Measurements from ENCODE around the gene QKI. TPM values are rescaled to one million over a fixed set of nuclear protein-coding genes. Genes with fewer than 3 reads are reported as not detected.

The QKI gene
- total RNA-seq, 1 experiment from 2014 or later, result 134 TPM

DNA sequence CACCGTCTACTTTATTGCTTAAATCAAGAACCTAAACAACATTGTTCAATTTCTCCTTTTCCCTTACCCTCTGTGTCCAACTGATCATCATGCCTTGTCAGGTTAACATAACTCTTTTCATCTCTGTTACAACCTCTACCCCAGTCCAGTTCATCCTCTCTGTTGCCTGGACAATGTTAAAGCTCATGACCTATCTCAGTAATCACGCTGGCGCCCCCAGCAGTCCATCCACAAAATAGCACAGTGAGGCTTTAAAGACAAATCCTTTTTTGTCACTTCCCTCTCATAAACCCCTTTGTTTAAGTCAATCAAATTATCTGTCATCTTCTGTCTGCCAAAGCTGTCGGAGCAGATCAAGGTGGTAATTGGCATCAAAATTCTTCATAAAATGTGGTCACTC is 140.1 kb downstream of the QKI start:
- H3K36me3 ChIP-seq (ENCODE audit: control insufficient read depth, insufficient read depth, low read length), result no peaks in the 10 kb centered on the region
- H3K4me3 ChIP-seq (ENCODE audit: low read depth, low read length), result no peak overlapping the region
- peak; percentile 46 to 55 for DNase-seq
- TF ChIP-seq, protein P1, sequence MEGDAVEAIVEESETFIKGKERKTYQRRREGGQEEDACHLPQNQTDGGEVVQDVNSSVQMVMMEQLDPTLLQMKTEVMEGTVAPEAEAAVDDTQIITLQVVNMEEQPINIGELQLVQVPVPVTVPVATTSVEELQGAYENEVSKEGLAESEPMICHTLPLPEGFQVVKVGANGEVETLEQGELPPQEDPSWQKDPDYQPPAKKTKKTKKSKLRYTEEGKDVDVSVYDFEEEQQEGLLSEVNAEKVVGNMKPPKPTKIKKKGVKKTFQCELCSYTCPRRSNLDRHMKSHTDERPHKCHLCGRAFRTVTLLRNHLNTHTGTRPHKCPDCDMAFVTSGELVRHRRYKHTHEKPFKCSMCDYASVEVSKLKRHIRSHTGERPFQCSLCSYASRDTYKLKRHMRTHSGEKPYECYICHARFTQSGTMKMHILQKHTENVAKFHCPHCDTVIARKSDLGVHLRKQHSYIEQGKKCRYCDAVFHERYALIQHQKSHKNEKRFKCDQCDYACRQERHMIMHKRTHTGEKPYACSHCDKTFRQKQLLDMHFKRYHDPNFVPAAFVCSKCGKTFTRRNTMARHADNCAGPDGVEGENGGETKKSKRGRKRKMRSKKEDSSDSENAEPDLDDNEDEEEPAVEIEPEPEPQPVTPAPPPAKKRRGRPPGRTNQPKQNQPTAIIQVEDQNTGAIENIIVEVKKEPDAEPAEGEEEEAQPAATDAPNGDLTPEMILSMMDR (IDR thresholded peaks at IDR 0.05; ENCODE audit: insufficient read depth in 1 of 2, low read depth in 1 of 2, low read length in 1 of 2, severe bottlenecking in 1 of 2, unreplicated experiment in 1 of 2), result peak; percentile 38 to 49
- POLR2A ChIA-PET, result no interaction called here
- Mint-ChIP-seq H3K36me3 (ENCODE audit: insufficient read depth, unreplicated experiment) (peaks cover 26% of the 10 kb centered on the region), H3K9me3 (ENCODE audit: unreplicated experiment) (no peaks in the 10 kb centered on the region), H3K27me3 (ENCODE audit: insufficient read depth, unreplicated experiment) (no peaks in the 10 kb centered on the region), H3K4me1 (ENCODE audit: low read depth, unreplicated experiment) (no peaks in the 10 kb centered on the region), H3K27ac (ENCODE audit: unreplicated experiment) (no peak overlapping the region), H3K4me3 (ENCODE audit: unreplicated experiment) (no peak overlapping the region)
- CTCF ChIA-PET, result interaction anchor here (1.0 to 1.3 kb wide), 2 partner anchors 21 to 138 kb away, joined by 4 to 5 read pairs; no protein-coding TSS in a partner anchor
- H3K4me1 ChIP-seq, result no peaks in the 10 kb centered on the region
- intact Hi-C loops (cut with micrococcal nuclease; ENCODE audit: unreplicated experiment), result loop anchor here (1.0 kb wide), 2 partner anchors 138 to 373 kb away; no protein-coding TSS in a partner anchor
- no peaks in the 10 kb centered on the region for H3K27me3 ChIP-seq (replicated peaks; ENCODE audit: control insufficient read depth, insufficient read depth, low read length)
- BruUV-seq (replicated peaks), result no TSS peak
- H3K9me3 ChIP-seq, result no peaks in the 10 kb centered on the region

- no TSS peak for BruUV-seq (replicated peaks)
- H3K36me3 Mint-ChIP-seq (ENCODE audit: insufficient read depth, unreplicated experiment), result peaks cover 33% of the 10 kb centered on the region
- TF ChIP-seq, protein P1 (IDR thresholded peaks at IDR 0.05; ENCODE audit: insufficient read depth in 1 of 2, low read depth in 1 of 2, low read length in 1 of 2, severe bottlenecking in 1 of 2, unreplicated experiment in 1 of 2), result no peak
- ChIA-PET CTCF (no interaction called here), POLR2A (no interaction called here)
- no peak for DNase-seq
- Histone ChIP-seq H3K9me3 (no peaks in the 10 kb centered on the region), H3K4me3 (ENCODE audit: low read depth, low read length) (no peak overlapping the region), H3K4me1 (no peaks in the 10 kb centered on the region), H3K27me3 (replicated peaks; ENCODE audit: control insufficient read depth, insufficient read depth, low read length) (no peaks in the 10 kb centered on the region), H3K36me3 (ENCODE audit: control insufficient read depth, insufficient read depth, low read length) (no peaks in the 10 kb centered on the region)
- H3K27me3 Mint-ChIP-seq (ENCODE audit: insufficient read depth, unreplicated experiment), result no peaks in the 10 kb centered on the region
- H3K9me3 Mint-ChIP-seq (ENCODE audit: unreplicated experiment), result no peaks in the 10 kb centered on the region
- intact Hi-C loops (cut with micrococcal nuclease; ENCODE audit: unreplicated experiment), result no loop called here
- H3K4me3 Mint-ChIP-seq (ENCODE audit: unreplicated experiment), result no peak overlapping the region
- H3K27ac Mint-ChIP-seq (ENCODE audit: unreplicated experiment), result no peak overlapping the region
- no peaks in the 10 kb centered on the region for H3K4me1 Mint-ChIP-seq (ENCODE audit: low read depth, unreplicated experiment)
These were observed 145.1 kb downstream of the QKI start for GRCh38 chr6:163559661-163560060.

DNA sequence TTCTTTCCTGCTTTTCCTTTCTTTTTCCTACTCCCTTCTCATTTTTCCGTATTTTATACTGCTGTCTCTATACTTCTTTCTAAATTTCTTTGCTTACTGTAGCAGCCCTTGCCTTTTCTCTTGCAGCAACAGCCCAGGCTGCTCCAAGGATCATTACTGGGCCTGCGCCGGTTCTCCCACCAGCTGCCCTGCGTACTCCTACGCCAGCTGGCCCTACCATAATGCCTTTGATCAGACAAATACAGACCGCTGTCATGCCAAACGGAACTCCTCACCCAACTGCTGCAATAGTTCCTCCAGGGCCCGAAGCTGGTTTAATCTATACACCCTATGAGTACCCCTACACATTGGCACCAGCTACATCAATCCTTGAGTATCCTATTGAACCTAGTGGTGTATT is 148.8 kb downstream of the QKI start:
- no peak overlapping the region for H3K4me3 Mint-ChIP-seq (ENCODE audit: unreplicated experiment)
- no peaks in the 10 kb centered on the region for H3K4me1 Mint-ChIP-seq (ENCODE audit: low read depth, unreplicated experiment)
- Histone ChIP-seq H3K4me1 (no peaks in the 10 kb centered on the region), H3K9me3 (no peaks in the 10 kb centered on the region), H3K36me3 (ENCODE audit: control insufficient read depth, insufficient read depth, low read length) (no peaks in the 10 kb centered on the region), H3K4me3 (ENCODE audit: low read depth, low read length) (no peak overlapping the region), H3K27me3 (replicated peaks; ENCODE audit: control insufficient read depth, insufficient read depth, low read length) (no peaks in the 10 kb centered on the region)
- intact Hi-C loops (cut with micrococcal nuclease; ENCODE audit: unreplicated experiment), result no loop called here
- H3K27ac Mint-ChIP-seq (ENCODE audit: unreplicated experiment), result no peak overlapping the region
- no TSS peak for BruUV-seq (replicated peaks)
- TF ChIP-seq, protein P1 (IDR thresholded peaks at IDR 0.05; ENCODE audit: insufficient read depth in 1 of 2, low read depth in 1 of 2, low read length in 1 of 2, severe bottlenecking in 1 of 2, unreplicated experiment in 1 of 2), result no peak
- CTCF ChIA-PET, result no interaction called here
- H3K36me3 Mint-ChIP-seq (ENCODE audit: insufficient read depth, unreplicated experiment), result peaks cover 34% of the 10 kb centered on the region
- POLR2A ChIA-PET, result no interaction called here
- no peaks in the 10 kb centered on the region for H3K9me3 Mint-ChIP-seq (ENCODE audit: unreplicated experiment)
- DNase-seq, result no peak
- no peaks in the 10 kb centered on the region for H3K27me3 Mint-ChIP-seq (ENCODE audit: insufficient read depth, unreplicated experiment)

Data from Caco-2 (cell line).